ENCODE results near the gene FAM161B.

Gene FAM161B

DNA sequence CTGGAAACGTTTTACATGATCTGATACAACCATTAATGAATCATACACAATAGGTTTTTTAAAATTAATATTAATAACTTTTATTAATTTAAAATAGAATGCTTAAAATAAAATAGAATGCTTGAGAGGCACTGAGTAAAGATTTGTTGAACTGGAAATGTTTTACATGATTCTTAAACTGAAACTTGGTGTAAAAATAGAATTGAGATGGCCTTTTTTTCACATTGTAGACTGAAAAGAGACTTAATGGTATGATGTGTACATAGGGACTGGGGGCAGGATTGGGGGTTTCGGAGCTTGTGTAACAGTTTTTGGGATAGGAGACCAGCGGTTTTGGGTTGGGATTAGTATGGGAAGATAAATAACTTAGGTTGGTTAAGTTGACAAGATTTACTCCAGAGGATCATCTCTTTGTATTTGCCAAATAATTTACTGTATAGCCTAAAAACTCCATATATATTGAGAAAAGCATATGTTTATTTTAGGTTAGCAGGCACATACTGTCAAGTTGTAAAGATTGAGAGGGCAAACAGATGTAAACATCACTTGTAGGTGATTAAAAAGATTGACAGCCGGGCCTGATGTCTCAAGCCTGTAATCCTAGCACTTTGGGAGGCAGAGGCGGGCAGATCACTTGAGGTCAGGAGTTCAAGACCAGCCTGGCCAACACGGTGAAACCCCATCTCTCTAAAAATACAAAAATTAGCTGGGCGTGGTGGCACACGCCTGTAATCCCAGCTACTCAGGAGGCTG, 65.3 kb downstream of the FAM161B start:
- DNase-seq = no peak
